HG03196 (cell line): ENCODE measurements around the gene SF3B6.

ENCODE experiments used
- ATAC-seq: cut with Tn5 transposase; IDR thresholded peaks from one replicate; pipeline ENCODE4 v1.9.1; 2021; ENCODE audit not compliant: unreplicated experiment

The SF3B6 gene

DNA sequence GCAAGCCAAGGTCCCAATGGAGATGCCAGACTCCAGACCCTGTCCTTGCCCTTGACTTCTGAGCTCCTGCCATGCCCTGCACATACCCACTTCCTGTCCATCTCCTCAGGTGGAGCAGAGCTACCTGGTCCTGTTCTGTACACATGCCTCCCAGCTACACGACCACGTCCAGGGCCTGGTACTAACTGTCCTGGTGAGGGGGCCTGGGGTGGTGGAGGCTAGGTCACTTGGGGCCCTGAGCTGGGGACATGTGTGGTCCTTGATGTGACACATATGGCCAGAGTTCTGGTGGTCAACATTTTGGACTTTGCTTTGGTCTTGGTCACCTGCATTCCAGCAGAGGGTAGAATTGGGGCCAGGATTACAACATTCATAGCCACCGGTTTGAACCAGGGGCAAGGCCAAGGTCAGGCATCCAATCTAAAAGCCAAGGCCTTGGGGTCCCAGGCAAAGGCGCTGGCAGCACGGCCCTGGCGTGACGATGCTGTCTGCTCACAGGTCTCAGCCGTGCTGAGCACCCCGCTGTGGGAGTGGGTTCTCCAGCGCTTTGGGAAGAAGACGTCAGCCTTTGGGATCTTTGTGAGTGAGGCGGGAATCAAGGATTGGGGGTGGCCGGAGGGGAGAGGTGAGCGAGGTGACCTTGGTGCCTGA is 53.7 kb downstream of the SF3B6 start:
- ATAC-seq = no peak

DNA sequence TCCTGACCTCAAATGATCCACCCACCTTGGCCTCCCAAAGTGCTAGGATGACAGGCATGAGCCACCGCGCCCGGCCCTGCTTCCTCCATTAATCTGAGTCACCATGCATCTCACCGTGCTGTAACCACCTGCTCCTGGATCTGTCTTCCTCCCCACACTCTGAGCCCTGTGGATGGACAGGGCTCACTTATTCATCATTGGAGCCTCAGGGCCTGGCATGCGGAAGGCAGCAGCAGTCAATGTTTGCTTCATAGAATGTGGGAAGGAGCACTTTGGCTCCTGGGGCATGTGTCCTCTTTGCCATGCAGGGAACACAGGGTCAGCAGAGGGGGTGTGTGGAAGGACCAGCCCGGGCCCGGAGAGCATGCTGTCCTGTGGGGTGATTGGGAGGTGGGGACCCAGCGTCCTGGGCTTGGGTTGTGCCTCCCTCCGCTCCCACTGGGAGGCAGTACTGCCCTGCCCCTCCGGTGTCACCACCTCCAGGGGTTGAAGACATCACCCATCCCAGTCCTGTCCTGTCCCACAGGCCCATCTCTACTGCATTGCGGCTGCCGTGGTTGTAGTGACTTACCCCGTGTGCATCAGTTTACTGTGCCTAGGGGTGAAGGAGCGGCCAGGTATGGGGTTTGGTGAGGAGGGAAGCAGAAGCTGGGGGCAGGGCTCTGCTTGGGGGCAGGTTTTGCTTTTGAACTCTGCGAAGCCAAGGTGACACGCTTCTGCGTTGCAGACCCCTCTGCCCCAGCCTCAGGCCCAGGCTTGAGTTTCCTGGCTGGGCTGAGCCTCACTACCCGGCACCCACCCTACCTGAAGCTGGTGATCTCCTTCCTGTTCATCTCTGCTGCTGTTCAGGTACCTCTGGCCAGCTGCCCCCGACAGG is 54.8 kb downstream of the SF3B6 start:
- no peak for ATAC-seq

DNA sequence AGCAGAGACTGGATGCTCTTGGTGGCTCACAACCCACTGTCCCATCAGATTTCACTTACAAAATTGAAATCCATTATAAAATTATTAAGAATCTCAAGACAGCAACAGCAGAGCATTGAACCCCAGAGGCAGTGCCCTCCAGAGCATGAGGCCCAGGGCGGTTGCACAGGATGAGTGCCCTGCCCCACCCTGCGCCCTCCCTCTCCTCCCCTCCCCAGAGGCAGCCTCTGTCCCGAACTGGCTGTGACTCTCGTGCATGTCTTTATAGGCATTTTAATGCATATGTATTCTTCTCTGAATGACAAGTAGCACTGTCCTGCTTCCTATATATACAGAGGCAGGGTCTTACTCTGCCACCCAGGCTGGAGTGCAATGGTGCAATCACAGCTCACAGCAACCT is 55.9 kb downstream of the SF3B6 start:
- no peak for ATAC-seq

DNA sequence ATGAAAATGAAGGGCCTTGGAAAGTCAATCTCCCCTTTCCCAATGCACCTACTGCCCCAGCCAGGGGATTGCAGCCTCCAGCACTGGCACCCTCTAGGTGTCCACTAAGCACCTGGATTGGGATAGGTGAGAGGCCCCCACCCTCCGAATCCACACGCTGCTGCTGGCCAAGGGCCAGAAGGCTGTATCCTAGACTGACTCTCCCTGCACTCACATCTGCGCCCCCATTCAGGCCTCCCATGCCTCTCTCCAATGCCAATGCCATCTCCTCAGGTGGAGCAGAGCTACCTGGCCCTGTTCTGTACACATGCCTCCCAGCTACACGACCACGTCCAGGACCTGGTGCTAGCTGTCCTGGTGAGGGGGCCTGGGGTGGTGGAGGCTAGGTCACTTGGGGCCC is 56.4 kb downstream of the SF3B6 start:
- no peak for ATAC-seq

DNA sequence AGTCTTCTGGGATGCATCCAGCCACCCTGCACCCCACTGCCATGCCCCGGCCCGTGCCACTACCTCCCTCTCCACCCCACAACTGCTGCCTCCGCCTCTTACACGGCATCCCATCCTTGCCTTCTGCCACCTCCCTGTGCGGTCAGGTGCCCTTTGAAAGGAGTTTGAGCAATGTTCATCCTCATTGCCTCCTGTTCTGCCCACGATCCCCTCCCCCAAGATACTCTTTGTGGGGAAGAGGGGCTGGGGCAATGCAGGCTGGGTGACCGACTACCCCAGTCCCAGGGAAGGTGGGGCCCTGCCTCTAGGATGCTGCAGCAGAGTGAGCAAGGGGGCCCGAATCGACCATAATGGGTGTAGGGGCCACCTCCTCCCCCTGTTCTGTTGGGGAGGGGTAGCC is 57.9 kb downstream of the SF3B6 start:
- ATAC-seq = no peak

DNA sequence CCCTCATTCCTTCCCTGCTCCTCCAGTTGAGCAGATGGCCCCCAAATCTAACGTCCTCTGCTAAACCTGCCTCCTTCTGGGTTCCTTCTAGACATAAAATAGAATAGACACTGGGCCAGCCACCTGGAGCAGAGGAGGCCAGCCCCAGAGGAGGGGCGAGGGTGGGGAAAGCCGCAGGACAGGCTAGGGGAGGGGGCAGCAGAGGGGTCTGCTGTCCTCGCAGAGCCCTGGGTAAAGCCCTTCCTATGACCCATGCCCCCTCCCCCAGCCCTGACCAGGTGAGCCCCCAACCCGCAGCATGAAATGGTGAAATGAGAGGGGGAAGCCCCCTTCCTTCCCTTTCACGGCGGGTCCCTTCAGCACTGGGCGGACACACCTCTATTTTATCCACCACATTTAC is 58.4 kb downstream of the SF3B6 start:
- ATAC-seq = no peak
